ENCODE data around the gene ZDHHC11B. TPM values are rescaled to one million over a fixed set of nuclear protein-coding genes. Genes with fewer than 3 reads are reported as not detected.
"Not testable (repeated sequence)": the region's sequence is repeated elsewhere in the genome, so short reads cannot be mapped to it uniquely, and the experiment has no call there.

Gene ZDHHC11B
- polyA plus RNA-seq, 1 donor from 2014 or later, result 9.9 TPM

DNA sequence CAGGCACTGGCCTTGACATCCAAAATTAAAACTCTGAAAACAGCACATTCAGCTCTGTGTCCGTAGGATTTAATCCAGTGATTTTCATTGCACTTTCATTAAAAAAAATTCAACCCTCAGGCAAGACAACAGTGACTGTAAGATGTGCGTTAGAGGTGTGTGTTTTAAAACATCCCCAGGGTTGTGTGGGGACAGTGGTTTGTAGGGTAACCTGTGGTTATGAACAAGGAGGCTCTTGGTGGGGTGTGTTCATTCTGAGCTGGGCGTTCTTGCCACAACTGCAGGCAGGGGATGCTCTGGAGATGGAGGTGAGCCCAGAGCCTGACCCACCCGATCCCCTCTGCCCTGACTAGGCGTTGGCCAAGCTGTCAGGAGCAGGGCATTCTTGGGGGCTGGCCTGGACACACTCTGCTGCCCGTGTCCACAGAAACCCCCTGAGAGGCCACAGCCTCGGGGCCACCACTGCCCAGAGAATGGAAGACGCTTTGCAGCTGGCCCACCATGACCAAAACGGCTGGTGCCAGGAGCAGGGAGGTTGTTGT is 37.2 kb downstream of the ZDHHC11B start:
- H3K79me2 ChIP-seq (replicated peaks; ENCODE audit: insufficient read depth, low read length); H4K20me1 ChIP-seq (ENCODE audit: insufficient read depth); H3K36me3 ChIP-seq (ENCODE audit: insufficient read depth, low read length); H3K9ac ChIP-seq (ENCODE audit: low read length); H3K27ac ChIP-seq (ENCODE audit: low read length); H3K4me3 ChIP-seq (ENCODE audit: low read length); H3K4me2 ChIP-seq (ENCODE audit: low read length); H3K9me3 ChIP-seq (ENCODE audit: low read length); H3K27me3 ChIP-seq (ENCODE audit: insufficient read depth, low read depth, low read length); H2AFZ ChIP-seq (ENCODE audit: low read depth, low read length); H3K9me2 ChIP-seq (ENCODE audit: insufficient read depth, low read length); H3F3A ChIP-seq (ENCODE audit: insufficient read depth, low read length, poor library complexity, severe bottlenecking): not testable (repeated sequence)

GRCh38 chr5:746258-746761 is 38.2 kb downstream of the ZDHHC11B start:
- H4K20me1 ChIP-seq (ENCODE audit: insufficient read depth), result no peaks in the 10 kb centered on the region
- no peaks in the 10 kb centered on the region for H3K9me3 ChIP-seq (ENCODE audit: low read length)
- no peaks in the 10 kb centered on the region for H3K27me3 ChIP-seq (ENCODE audit: insufficient read depth, low read depth, low read length)
- no peak overlapping the region for H3K4me3 ChIP-seq (ENCODE audit: low read length)
- no peak overlapping the region for H3K4me2 ChIP-seq (ENCODE audit: low read length)
- H3F3A ChIP-seq (ENCODE audit: insufficient read depth, low read length, poor library complexity, severe bottlenecking), result no peaks in the 10 kb centered on the region
- H3K36me3 ChIP-seq (ENCODE audit: insufficient read depth, low read length), result peaks cover 7% of the 10 kb centered on the region
- TF ChIP-seq POLR2AphosphoS5 (IDR thresholded peaks at IDR 0.05) (no peak), TAF1 (IDR thresholded peaks at IDR 0.05; ENCODE audit: low read depth) (no peak), RAD21 (conservative IDR thresholded peaks at IDR 0.05) (no peak), MXI1 (conservative IDR thresholded peaks at IDR 0.05; ENCODE audit: poor library complexity, severe bottlenecking) (no peak), SMC3 (conservative IDR thresholded peaks at IDR 0.05; ENCODE audit: poor library complexity) (no peak), EP300 (conservative IDR thresholded peaks at IDR 0.05; ENCODE audit: poor library complexity, severe bottlenecking) (no peak), EZH2 (IDR thresholded peaks at IDR 0.05; ENCODE audit: borderline replicate concordance, insufficient read depth, low read length, poor library complexity, severe bottlenecking) (no peak), REST (IDR thresholded peaks at IDR 0.05; ENCODE audit: borderline replicate concordance) (no peak)
- TF ChIP-seq, protein P1, sequence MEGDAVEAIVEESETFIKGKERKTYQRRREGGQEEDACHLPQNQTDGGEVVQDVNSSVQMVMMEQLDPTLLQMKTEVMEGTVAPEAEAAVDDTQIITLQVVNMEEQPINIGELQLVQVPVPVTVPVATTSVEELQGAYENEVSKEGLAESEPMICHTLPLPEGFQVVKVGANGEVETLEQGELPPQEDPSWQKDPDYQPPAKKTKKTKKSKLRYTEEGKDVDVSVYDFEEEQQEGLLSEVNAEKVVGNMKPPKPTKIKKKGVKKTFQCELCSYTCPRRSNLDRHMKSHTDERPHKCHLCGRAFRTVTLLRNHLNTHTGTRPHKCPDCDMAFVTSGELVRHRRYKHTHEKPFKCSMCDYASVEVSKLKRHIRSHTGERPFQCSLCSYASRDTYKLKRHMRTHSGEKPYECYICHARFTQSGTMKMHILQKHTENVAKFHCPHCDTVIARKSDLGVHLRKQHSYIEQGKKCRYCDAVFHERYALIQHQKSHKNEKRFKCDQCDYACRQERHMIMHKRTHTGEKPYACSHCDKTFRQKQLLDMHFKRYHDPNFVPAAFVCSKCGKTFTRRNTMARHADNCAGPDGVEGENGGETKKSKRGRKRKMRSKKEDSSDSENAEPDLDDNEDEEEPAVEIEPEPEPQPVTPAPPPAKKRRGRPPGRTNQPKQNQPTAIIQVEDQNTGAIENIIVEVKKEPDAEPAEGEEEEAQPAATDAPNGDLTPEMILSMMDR (IDR thresholded peaks at IDR 0.05; ENCODE audit: poor library complexity, severe bottlenecking), result no peak
- H2AFZ ChIP-seq (ENCODE audit: low read depth, low read length), result no peak overlapping the region
- no peaks in the 10 kb centered on the region for H3K79me2 ChIP-seq (replicated peaks; ENCODE audit: insufficient read depth, low read length)
- no peak overlapping the region for H3K27ac ChIP-seq (ENCODE audit: low read length)
- no peak overlapping the region for H3K9ac ChIP-seq (ENCODE audit: low read length)
- no peaks in the 10 kb centered on the region for H3K9me2 ChIP-seq (ENCODE audit: insufficient read depth, low read length)

- H3K27ac ChIP-seq (ENCODE audit: low read length); H3K27me3 ChIP-seq (ENCODE audit: insufficient read depth, low read depth, low read length); H2AFZ ChIP-seq (ENCODE audit: low read depth, low read length); H3K4me2 ChIP-seq (ENCODE audit: low read length); H4K20me1 ChIP-seq (ENCODE audit: insufficient read depth); H3K4me3 ChIP-seq (ENCODE audit: low read length); H3F3A ChIP-seq (ENCODE audit: insufficient read depth, low read length, poor library complexity, severe bottlenecking); H3K9ac ChIP-seq (ENCODE audit: low read length); H3K9me2 ChIP-seq (ENCODE audit: insufficient read depth, low read length); H3K36me3 ChIP-seq (ENCODE audit: insufficient read depth, low read length); H3K79me2 ChIP-seq (replicated peaks; ENCODE audit: insufficient read depth, low read length); H3K9me3 ChIP-seq (ENCODE audit: low read length): not testable (repeated sequence)
Observed at GRCh38 chr5:745272-746142, 39.0 kb downstream of the ZDHHC11B start.

DNA sequence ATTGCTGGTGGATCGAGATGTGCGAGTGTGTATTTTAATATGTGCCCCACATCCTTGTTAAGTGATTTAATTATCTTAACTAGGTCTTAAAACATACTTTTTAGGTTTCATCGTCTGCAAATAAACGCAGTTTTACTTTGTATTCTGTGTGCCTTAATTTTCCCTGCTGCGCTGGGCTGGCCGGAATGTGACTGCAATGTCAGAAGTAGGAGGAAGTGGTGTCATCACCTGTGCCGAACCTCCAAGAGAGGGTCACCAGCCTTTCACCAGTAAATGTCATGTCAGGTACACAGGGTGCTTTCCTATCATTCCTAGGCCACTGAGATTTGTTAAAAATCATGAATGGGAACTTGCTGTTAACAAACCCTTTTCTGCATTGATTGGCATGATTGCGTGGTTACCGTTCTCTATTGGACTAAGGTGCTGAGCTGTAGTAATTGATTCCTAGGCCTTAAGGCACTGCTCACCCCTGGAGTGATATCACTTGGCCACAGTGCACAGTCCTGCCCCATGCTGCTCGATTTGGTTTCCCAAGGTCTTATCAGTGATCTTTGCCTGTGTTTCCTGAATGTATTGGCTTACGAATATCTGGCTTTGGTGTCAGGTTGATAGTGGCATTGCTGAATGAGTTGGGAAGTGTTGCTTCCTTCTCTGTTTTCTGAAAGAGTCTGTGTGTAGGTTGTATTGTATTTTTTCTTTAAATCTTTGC is 40.7 kb downstream of the ZDHHC11B start:
- H3K27ac ChIP-seq (ENCODE audit: low read length); H3K9me3 ChIP-seq (ENCODE audit: low read length); H3F3A ChIP-seq (ENCODE audit: insufficient read depth, low read length, poor library complexity, severe bottlenecking); H3K9me2 ChIP-seq (ENCODE audit: insufficient read depth, low read length); H3K36me3 ChIP-seq (ENCODE audit: insufficient read depth, low read length); H3K4me3 ChIP-seq (ENCODE audit: low read length); H2AFZ ChIP-seq (ENCODE audit: low read depth, low read length); H3K27me3 ChIP-seq (ENCODE audit: insufficient read depth, low read depth, low read length); H3K4me2 ChIP-seq (ENCODE audit: low read length); H3K9ac ChIP-seq (ENCODE audit: low read length); H3K79me2 ChIP-seq (replicated peaks; ENCODE audit: insufficient read depth, low read length); H4K20me1 ChIP-seq (ENCODE audit: insufficient read depth): not testable (repeated sequence)
